ENCODE measurements around the gene SH2D3C.

Gene SH2D3C

GRCh38 chr9:127813686-127814226 lies 35.3 kb upstream of the SH2D3C start (continued):
- TF ChIP-seq ZNF26 (tag by site-specific recombination; IDR thresholded peaks at IDR 0.05) (no peak), ZNF600 (tag by site-specific recombination; IDR thresholded peaks at IDR 0.05) (no peak), ZNF16 (tag by site-specific recombination; IDR thresholded peaks at IDR 0.05; ENCODE audit: low read depth) (no peak), GFI1B (tag by site-specific recombination; IDR thresholded peaks at IDR 0.05) (no peak), ZBTB1 (tag by site-specific recombination; IDR thresholded peaks at IDR 0.05) (no peak), ZNF677 (tag by site-specific recombination; IDR thresholded peaks at IDR 0.05) (no peak)

DNA sequence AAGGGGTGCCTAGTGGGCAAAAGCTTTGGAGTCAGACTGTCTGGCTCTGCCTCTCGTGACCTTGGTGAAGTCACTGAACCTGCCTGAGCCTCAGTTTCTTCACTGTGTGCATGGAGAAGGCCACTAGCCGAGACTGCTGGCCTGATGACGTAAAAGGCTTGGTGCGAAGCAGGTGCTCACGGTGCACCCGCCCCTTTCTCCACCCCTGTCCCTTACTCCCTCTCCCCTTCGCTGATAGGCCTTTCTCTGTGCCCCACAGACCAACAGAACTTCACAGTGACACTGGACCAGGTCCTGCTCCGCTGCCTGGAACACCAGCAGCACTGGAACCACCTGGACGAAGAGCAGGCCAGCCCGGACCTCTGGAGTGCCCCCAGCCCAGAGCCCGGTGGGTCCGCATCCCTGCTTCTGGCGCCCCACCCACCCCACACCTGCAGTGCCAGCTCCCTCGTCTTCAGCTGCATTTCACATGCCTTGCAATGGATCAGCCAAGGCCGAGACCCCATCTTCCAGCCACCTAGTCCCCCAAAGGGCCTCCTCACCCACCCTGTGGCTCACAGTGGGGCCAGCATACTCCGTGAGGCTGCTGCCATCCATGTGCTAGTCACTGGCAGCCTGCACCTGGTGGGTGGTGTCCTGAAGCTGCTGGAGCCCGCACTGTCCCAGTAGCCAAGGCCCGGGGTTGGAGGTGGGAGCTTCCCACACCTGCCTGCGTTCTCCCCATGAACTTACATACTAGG lies 34.6 kb upstream of the SH2D3C start:
- POLR2A ChIA-PET, result interaction anchor here (0.7 kb wide), 1 partner anchor 296 kb away, joined by 3 read pairs; no protein-coding TSS in a partner anchor
- CTCF ChIA-PET, result interaction anchor here (1.7 kb wide), 1 partner anchor 78 kb away, joined by 6 read pairs; the partner anchor contains the start of gene TOR2A

More for the DNA sequence above, 34.6 kb upstream of the SH2D3C start:
- no peak for TF ChIP-seq BCL11A (tag by site-specific recombination; IDR thresholded peaks at IDR 0.05; ENCODE audit: low read depth)
- no peak for TF ChIP-seq ZNF16 (tag by site-specific recombination; IDR thresholded peaks at IDR 0.05; ENCODE audit: low read depth)
- no peak for TF ChIP-seq ZNF585B (tag by site-specific recombination; IDR thresholded peaks at IDR 0.05)
- no peak for TF ChIP-seq KLF16 (tag by site-specific recombination; IDR thresholded peaks at IDR 0.05)
- TF ChIP-seq ZNF561 (tag by site-specific recombination; IDR thresholded peaks at IDR 0.05; ENCODE audit: borderline replicate concordance), result no peak
- no peak for TF ChIP-seq ZBTB10 (tag by site-specific recombination; IDR thresholded peaks at IDR 0.05)
- TF ChIP-seq ZNF391 (tag by site-specific recombination; IDR thresholded peaks at IDR 0.05; ENCODE audit: borderline replicate concordance, low read depth), result no peak
- no peak for TF ChIP-seq ZNF610 (tag by site-specific recombination; IDR thresholded peaks at IDR 0.05; ENCODE audit: borderline replicate concordance)
- TF ChIP-seq INSM2 (tag by site-specific recombination; IDR thresholded peaks at IDR 0.05), result no peak
- no peak for TF ChIP-seq ZNF555 (tag by site-specific recombination; conservative IDR thresholded peaks at IDR 0.05)
- TF ChIP-seq, protein P1, sequence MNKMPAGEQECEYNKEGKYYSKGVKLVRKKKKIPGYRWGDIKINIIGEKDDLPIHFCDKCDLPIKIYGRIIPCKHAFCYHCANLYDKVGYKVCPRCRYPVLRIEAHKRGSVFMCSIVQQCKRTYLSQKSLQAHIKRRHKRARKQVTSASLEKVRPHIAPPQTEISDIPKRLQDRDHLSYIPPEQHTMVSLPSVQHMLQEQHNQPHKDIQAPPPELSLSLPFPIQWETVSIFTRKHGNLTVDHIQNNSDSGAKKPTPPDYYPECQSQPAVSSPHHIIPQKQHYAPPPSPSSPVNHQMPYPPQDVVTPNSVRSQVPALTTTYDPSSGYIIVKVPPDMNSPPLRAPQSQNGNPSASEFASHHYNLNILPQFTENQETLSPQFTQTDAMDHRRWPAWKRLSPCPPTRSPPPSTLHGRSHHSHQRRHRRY (tag by site-specific recombination; IDR thresholded peaks at IDR 0.05), result no peak
- no peak for TF ChIP-seq ZNF223 (tag by site-specific recombination; IDR thresholded peaks at IDR 0.05)
- TF ChIP-seq ZNF292 (tag by site-specific recombination; IDR thresholded peaks at IDR 0.05; ENCODE audit: borderline replicate concordance, low read depth), result no peak
- TF ChIP-seq SALL2 (tag by site-specific recombination; IDR thresholded peaks at IDR 0.05; ENCODE audit: borderline replicate concordance), result no peak
- TF ChIP-seq YY1 (tag by site-specific recombination; IDR thresholded peaks at IDR 0.05), result no peak
- TF ChIP-seq ZNF792 (tag by site-specific recombination; IDR thresholded peaks at IDR 0.05), result no peak
- no peak overlapping the region for H3K27ac ChIP-seq (ENCODE audit: extremely low read depth, low read depth, low read length)
- H3K4me3 ChIP-seq (ENCODE audit: low read depth, low read length), result no peak overlapping the region
- H3K9me3 ChIP-seq (ENCODE audit: control insufficient read depth, insufficient read depth, low read depth, low read length), result no peaks in the 10 kb centered on the region
- no peaks in the 10 kb centered on the region for H3K4me1 ChIP-seq (ENCODE audit: control insufficient read depth, insufficient read depth, low read length)
- H3K36me3 ChIP-seq (ENCODE audit: control insufficient read depth in 2 of 2, insufficient read depth in 1 of 2, low read length in 2 of 2), result peaks cover 0 to 60% of the 10 kb centered on the region in 2 experiments; a peak in 2 of 3 replicates

Data from HEK293 (cell line).